ENCODE results near the gene SORBS1. TPM values are rescaled to one million over a fixed set of nuclear protein-coding genes. Genes with fewer than 3 reads are reported as not detected.

Gene SORBS1
- total RNA-seq, 1 donor from 2014 or later, result 416 TPM

GRCh38 chr10:95278061-95278988 lies 282.8 kb downstream of the SORBS1 start:
- no peak for DNase-seq (ENCODE audit: low spot score in 2 of 2)
- no peaks in the 10 kb centered on the region for H3K9me3 ChIP-seq
- peak overlapping the region; percentile 61 to 95 for H3K27ac ChIP-seq
- intact Hi-C loops (cut with DNase I), result no loop called here
- H3K4me1 ChIP-seq, result peaks cover 14 to 68% of the 10 kb centered on the region in 2 donors
- no peaks in the 10 kb centered on the region for H3K36me3 ChIP-seq
- no peak overlapping the region for H3K4me3 ChIP-seq
- no peak for TF ChIP-seq CTCF (IDR thresholded peaks at IDR 0.05)
- no peaks in the 10 kb centered on the region for H3K27me3 ChIP-seq

- DNase-seq (ENCODE audit: low spot score in 2 of 2), result no peak
- Histone ChIP-seq H3K36me3 (no peaks in the 10 kb centered on the region), H3K4me1 (peaks cover 19 to 76% of the 10 kb centered on the region in 2 donors), H3K9me3 (no peaks in the 10 kb centered on the region), H3K27me3 (no peaks in the 10 kb centered on the region), H3K4me3 (no peak overlapping the region), H3K27ac (peak overlapping the region; percentile 61 to 95)
- intact Hi-C loops (cut with DNase I), result no loop called here
- TF ChIP-seq CTCF (IDR thresholded peaks at IDR 0.05), result no peak
Observed at GRCh38 chr10:95277614-95278013, 283.6 kb downstream of the SORBS1 start.

- H3K27me3 ChIP-seq, result no peaks in the 10 kb centered on the region
- intact Hi-C loops (cut with DNase I), result no loop called here
- no peak overlapping the region for H3K4me3 ChIP-seq
- no peak for TF ChIP-seq CTCF (IDR thresholded peaks at IDR 0.05)
- no peaks in the 10 kb centered on the region for H3K9me3 ChIP-seq
- peak overlapping the region; percentile 87 to 95 for H3K27ac ChIP-seq
- peaks cover 19 to 80% of the 10 kb centered on the region in 2 donors for H3K4me1 ChIP-seq
- no peaks in the 10 kb centered on the region for H3K36me3 ChIP-seq
- DNase-seq (ENCODE audit: low spot score in 2 of 2), result no peak
Observed at GRCh38 chr10:95277201-95277570, 284.0 kb downstream of the SORBS1 start.

- H3K9me3 ChIP-seq, result no peaks in the 10 kb centered on the region
- no peaks in the 10 kb centered on the region for H3K27me3 ChIP-seq
- no peak overlapping the region for H3K4me3 ChIP-seq
- no peak for DNase-seq (ENCODE audit: low spot score in 2 of 2)
- intact Hi-C loops (cut with DNase I), result no loop called here
- no peak for TF ChIP-seq CTCF (IDR thresholded peaks at IDR 0.05)
- peak overlapping the region; percentile 87 to 95 for H3K27ac ChIP-seq
- H3K4me1 ChIP-seq, result peaks cover 19 to 80% of the 10 kb centered on the region in 2 donors
- peaks cover 0 to under 1% of the 10 kb centered on the region in 2 donors for H3K36me3 ChIP-seq
Observed at GRCh38 chr10:95276367-95277200, 284.6 kb downstream of the SORBS1 start.

- intact Hi-C loops (cut with DNase I), result no loop called here
- Histone ChIP-seq H3K4me3 (no peak overlapping the region), H3K27me3 (no peaks in the 10 kb centered on the region), H3K36me3 (peaks cover 0 to 8% of the 10 kb centered on the region in 2 donors), H3K27ac (peak overlapping the region; percentile 87 to 95), H3K4me1 (peaks cover 19 to 79% of the 10 kb centered on the region in 2 donors), H3K9me3 (no peaks in the 10 kb centered on the region)
- no peak for TF ChIP-seq CTCF (IDR thresholded peaks at IDR 0.05)
- DNase-seq (ENCODE audit: low spot score in 2 of 2), result no peak
Observed at GRCh38 chr10:95275726-95276366, 285.3 kb downstream of the SORBS1 start.

Measured in ascending aorta (tissue), 2 donors.